GM23338 (cell line): ENCODE data around the gene SERF2. TPM values are rescaled to one million over a fixed set of nuclear protein-coding genes. Genes with fewer than 3 reads are reported as not detected.

Experiments
- ATAC-seq: fragments of 200-7000 bp; cut with Tn5 transposase; 3 replicates; pipeline ENCODE4 v1.9.1; 2020
- DNase-seq: peaks from one replicate; pipeline ENCODE4 v3.0.0-alpha.2; 2015; ENCODE audit warnings: low spot score
- H2AFZ ChIP-seq: fragments of 200-600 bp; sonication (generic); 2 replicates; pipeline ENCODE4 v1.8.0; 2016; ENCODE audit warnings: antibody characterized with exemption, mild to moderate bottlenecking, moderate library complexity
- H3F3A ChIP-seq: fragments of 200-600 bp; sonication (generic); replicated peaks from 2 replicates; pipeline ENCODE4 v1.8.0; 2017; ENCODE audit warnings: antibody characterized with exemption, mixed run types, low read depth
- H3K27ac ChIP-seq: fragments of 200-600 bp; sonication (generic); 2 replicates; pipeline ENCODE4 v1.6.1; 2016; ENCODE audit warnings: low read depth
- H3K27me3 ChIP-seq: fragments of 200-600 bp; sonication (generic); 2 replicates; pipeline ENCODE4 v1.8.0; 2016; ENCODE audit warnings: mild to moderate bottlenecking, mixed run types, moderate library complexity; ENCODE audit not compliant: insufficient read depth
- H3K36me3 ChIP-seq: fragments of 200-600 bp; sonication (generic); 2 replicates; pipeline ENCODE4 v1.8.0; 2016; ENCODE audit warnings: mild to moderate bottlenecking; ENCODE audit not compliant: insufficient read depth
- H3K4me1 ChIP-seq: fragments of 200-600 bp; sonication (generic); 2 replicates; pipeline ENCODE4 v1.8.0; 2016; ENCODE audit warnings: mild to moderate bottlenecking, moderate library complexity; ENCODE audit not compliant: insufficient read depth
- H3K4me2 ChIP-seq: fragments of 200-600 bp; sonication (generic); 2 replicates; pipeline ENCODE4 v1.7.1; 2017; ENCODE audit warnings: mixed run types
- H3K4me3 ChIP-seq: fragments of 200-600 bp; sonication (generic); 2 replicates; pipeline ENCODE4 v1.6.1; 2016; ENCODE audit warnings: mixed run types
- H3K79me2 ChIP-seq: fragments of 200-600 bp; sonication (generic); replicated peaks from 2 replicates; pipeline ENCODE4 v1.8.0; 2017; ENCODE audit warnings: mild to moderate bottlenecking; ENCODE audit not compliant: insufficient read depth
- H3K9me2 ChIP-seq: fragments of 200-600 bp; sonication (generic); 2 replicates; pipeline ENCODE4 v1.8.0; 2017; ENCODE audit not compliant: insufficient read depth
- H4K20me1 ChIP-seq: fragments of 200-600 bp; sonication (generic); replicated peaks from 2 replicates; pipeline ENCODE4 v1.8.0; 2017; ENCODE audit warnings: mild to moderate bottlenecking; ENCODE audit not compliant: insufficient read depth
- H3K27ac Mint-ChIP-seq: 2 replicates; pipeline ENCODE4 v1.8.0; 2020; ENCODE audit warnings: inconsistent platforms, mild to moderate bottlenecking, moderate library complexity, mixed read lengths
- H3K27me3 Mint-ChIP-seq: 3 replicates; pipeline ENCODE4 v1.8.0; 2022; ENCODE audit warnings: low read depth, mild to moderate bottlenecking, moderate library complexity, mixed read lengths, inconsistent platforms; ENCODE audit not compliant: insufficient read depth, poor library complexity
- H3K36me3 Mint-ChIP-seq: 3 replicates; pipeline ENCODE4 v1.8.0; 2021; ENCODE audit warnings: low read depth, mild to moderate bottlenecking, inconsistent platforms, moderate library complexity, mixed read lengths
- H3K4me1 Mint-ChIP-seq: 3 replicates; pipeline ENCODE4 v1.8.0; 2020; ENCODE audit warnings: mild to moderate bottlenecking, inconsistent platforms, mixed read lengths
- H3K4me3 Mint-ChIP-seq: 3 replicates; pipeline ENCODE4 v1.8.0; 2021; ENCODE audit warnings: moderate library complexity, mild to moderate bottlenecking, inconsistent platforms, mixed read lengths
- H3K9me3 Mint-ChIP-seq: 3 replicates; pipeline ENCODE4 v1.8.0; 2020; ENCODE audit warnings: moderate library complexity, mild to moderate bottlenecking, inconsistent platforms, mixed read lengths
- EZH2 ChIP-seq: fragments of 200-600 bp; sonication (generic); IDR thresholded peaks from one replicate; pipeline ENCODE4 v1.8.0; 2017; ENCODE audit warnings: antibody characterized with exemption, mild to moderate bottlenecking, low read depth; ENCODE audit not compliant: unreplicated experiment
- NANOG ChIP-seq: IDR thresholded peaks from 2 replicates; pipeline ENCODE4 v1.6.1; 2016; ENCODE audit warnings: antibody characterized with exemption, borderline replicate concordance
- POLR2AphosphoS5 ChIP-seq: IDR thresholded peaks from 2 replicates; pipeline ENCODE4 v1.6.1; 2016; ENCODE audit warnings: antibody characterized with exemption, low read depth
- ZNF114 ChIP-seq: fragments of 250-450 bp; sonication (Bioruptor Pico); IDR thresholded peaks from 2 replicates; pipeline ENCODE4 v1.5.0; 2020; ENCODE audit warnings: mild to moderate bottlenecking, moderate library complexity
- ZNF331 ChIP-seq: fragments of 250-450 bp; sonication (Bioruptor Pico); IDR thresholded peaks from 2 replicates; pipeline ENCODE4 v1.5.0; 2020; ENCODE audit warnings: low read depth, mild to moderate bottlenecking, moderate library complexity
- polyA plus RNA-seq: library from polyadenylated mRNA; unstranded; fragments of >200 nt; fragmentation: Nextera tagmentation; extraction: Ambion mirVana; gene quantifications from 2 replicates; pipeline ENCODE4 v1.2.1, GENCODE V29; 2016
- total RNA-seq: library from RNA; depleted of rRNA; stranded (reverse); fragments of >200 nt; shearing (Covaris generic); gene quantifications from 2 replicates; pipeline ENCODE4 v1.2.3, GENCODE V29; 2014
- TF ChIP-seq, protein P1 (sequence below): IDR thresholded peaks from one replicate; pipeline ENCODE4 v1.6.1; 2018; ENCODE audit warnings: antibody characterized with exemption; ENCODE audit not compliant: unreplicated experiment
- TF ChIP-seq, protein P2 (sequence below): IDR thresholded peaks from 2 replicates; pipeline ENCODE4 v1.6.1; 2016; ENCODE audit warnings: antibody characterized with exemption
- TF ChIP-seq, protein P3 (sequence below): fragments of 250-450 bp; sonication (Bioruptor Pico); IDR thresholded peaks from 2 replicates; pipeline ENCODE4 v1.5.0; 2020; ENCODE audit warnings: mild to moderate bottlenecking, moderate library complexity
- TF ChIP-seq, protein P4 (sequence below), 2 experiments: fragments of 200-600 bp in 1 of 2; sonication (generic) in 1 of 2; conservative IDR thresholded peaks; 2 replicates each; pipeline versions ENCODE4 v1.5.1 to v1.6.1; 2016 to 2017; ENCODE audit warnings: antibody characterized with exemption in 2 of 2, low read depth in 2 of 2, mild to moderate bottlenecking in 2 of 2, moderate library complexity in 1 of 2

SERF2 gene
- total and polyA plus RNA-seq, 2 experiments from 2014 or later, result 460 to 2,602 TPM

DNA sequence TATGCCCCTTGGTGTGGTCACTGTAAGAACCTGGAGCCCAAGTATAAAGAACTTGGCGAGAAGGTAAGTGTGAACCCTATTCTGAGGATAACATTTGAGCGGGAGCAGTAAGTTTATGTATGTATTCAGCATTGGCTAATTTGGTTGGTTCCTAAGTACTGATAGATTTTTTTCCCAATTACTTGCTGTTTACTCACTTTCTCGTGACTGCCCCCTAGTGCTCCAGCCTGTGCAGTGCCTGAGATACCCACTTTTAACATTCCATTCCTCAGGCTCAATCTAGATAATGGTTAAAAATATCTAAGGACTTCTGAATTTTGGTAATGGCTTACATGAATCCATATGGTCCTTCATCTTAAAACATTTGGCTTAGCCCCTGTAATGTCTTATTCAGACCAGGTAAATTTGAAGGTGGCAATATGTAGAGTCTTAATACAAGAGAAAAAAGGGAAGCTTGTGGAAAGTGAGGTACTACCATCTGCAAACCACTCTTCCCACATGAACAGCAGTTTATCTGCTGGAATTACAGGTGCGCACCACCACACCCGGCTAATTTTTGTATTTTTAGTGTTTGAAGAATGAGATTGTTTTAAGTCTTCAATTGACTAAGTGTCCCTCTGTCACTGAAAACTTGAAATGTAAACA is 22.4 kb upstream of the SERF2 start:
- no peak overlapping the region for H3K4me3 Mint-ChIP-seq
- H2AFZ ChIP-seq, result no peak overlapping the region
- H3K27me3 ChIP-seq, result no peaks in the 10 kb centered on the region
- no peak overlapping the region for H3K27ac ChIP-seq
- H3K36me3 ChIP-seq, result peaks cover 76% of the 10 kb centered on the region
- peaks cover 3% of the 10 kb centered on the region for H3K27me3 Mint-ChIP-seq
- H3K79me2 ChIP-seq, result no peaks in the 10 kb centered on the region
- H3F3A ChIP-seq, result peaks cover 66% of the 10 kb centered on the region
- no peaks in the 10 kb centered on the region for H3K9me3 Mint-ChIP-seq
- peaks cover under 1% of the 10 kb centered on the region for H3K4me1 ChIP-seq
- H4K20me1 ChIP-seq, result peaks cover 41% of the 10 kb centered on the region
- DNase-seq (peak; percentile 90), ATAC-seq (peak; percentile 86)
- H3K27ac Mint-ChIP-seq, result no peak overlapping the region
- peaks cover 92% of the 10 kb centered on the region for H3K36me3 Mint-ChIP-seq
- H3K9me2 ChIP-seq, result no peaks in the 10 kb centered on the region
- TF ChIP-seq, protein P1, sequence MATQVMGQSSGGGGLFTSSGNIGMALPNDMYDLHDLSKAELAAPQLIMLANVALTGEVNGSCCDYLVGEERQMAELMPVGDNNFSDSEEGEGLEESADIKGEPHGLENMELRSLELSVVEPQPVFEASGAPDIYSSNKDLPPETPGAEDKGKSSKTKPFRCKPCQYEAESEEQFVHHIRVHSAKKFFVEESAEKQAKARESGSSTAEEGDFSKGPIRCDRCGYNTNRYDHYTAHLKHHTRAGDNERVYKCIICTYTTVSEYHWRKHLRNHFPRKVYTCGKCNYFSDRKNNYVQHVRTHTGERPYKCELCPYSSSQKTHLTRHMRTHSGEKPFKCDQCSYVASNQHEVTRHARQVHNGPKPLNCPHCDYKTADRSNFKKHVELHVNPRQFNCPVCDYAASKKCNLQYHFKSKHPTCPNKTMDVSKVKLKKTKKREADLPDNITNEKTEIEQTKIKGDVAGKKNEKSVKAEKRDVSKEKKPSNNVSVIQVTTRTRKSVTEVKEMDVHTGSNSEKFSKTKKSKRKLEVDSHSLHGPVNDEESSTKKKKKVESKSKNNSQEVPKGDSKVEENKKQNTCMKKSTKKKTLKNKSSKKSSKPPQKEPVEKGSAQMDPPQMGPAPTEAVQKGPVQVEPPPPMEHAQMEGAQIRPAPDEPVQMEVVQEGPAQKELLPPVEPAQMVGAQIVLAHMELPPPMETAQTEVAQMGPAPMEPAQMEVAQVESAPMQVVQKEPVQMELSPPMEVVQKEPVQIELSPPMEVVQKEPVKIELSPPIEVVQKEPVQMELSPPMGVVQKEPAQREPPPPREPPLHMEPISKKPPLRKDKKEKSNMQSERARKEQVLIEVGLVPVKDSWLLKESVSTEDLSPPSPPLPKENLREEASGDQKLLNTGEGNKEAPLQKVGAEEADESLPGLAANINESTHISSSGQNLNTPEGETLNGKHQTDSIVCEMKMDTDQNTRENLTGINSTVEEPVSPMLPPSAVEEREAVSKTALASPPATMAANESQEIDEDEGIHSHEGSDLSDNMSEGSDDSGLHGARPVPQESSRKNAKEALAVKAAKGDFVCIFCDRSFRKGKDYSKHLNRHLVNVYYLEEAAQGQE, result no peak
- TF ChIP-seq NANOG, result no peak
- TF ChIP-seq POLR2AphosphoS5, result no peak
- TF ChIP-seq, protein P2, sequence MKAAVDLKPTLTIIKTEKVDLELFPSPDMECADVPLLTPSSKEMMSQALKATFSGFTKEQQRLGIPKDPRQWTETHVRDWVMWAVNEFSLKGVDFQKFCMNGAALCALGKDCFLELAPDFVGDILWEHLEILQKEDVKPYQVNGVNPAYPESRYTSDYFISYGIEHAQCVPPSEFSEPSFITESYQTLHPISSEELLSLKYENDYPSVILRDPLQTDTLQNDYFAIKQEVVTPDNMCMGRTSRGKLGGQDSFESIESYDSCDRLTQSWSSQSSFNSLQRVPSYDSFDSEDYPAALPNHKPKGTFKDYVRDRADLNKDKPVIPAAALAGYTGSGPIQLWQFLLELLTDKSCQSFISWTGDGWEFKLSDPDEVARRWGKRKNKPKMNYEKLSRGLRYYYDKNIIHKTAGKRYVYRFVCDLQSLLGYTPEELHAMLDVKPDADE, result no peak
- TF ChIP-seq, protein P3, sequence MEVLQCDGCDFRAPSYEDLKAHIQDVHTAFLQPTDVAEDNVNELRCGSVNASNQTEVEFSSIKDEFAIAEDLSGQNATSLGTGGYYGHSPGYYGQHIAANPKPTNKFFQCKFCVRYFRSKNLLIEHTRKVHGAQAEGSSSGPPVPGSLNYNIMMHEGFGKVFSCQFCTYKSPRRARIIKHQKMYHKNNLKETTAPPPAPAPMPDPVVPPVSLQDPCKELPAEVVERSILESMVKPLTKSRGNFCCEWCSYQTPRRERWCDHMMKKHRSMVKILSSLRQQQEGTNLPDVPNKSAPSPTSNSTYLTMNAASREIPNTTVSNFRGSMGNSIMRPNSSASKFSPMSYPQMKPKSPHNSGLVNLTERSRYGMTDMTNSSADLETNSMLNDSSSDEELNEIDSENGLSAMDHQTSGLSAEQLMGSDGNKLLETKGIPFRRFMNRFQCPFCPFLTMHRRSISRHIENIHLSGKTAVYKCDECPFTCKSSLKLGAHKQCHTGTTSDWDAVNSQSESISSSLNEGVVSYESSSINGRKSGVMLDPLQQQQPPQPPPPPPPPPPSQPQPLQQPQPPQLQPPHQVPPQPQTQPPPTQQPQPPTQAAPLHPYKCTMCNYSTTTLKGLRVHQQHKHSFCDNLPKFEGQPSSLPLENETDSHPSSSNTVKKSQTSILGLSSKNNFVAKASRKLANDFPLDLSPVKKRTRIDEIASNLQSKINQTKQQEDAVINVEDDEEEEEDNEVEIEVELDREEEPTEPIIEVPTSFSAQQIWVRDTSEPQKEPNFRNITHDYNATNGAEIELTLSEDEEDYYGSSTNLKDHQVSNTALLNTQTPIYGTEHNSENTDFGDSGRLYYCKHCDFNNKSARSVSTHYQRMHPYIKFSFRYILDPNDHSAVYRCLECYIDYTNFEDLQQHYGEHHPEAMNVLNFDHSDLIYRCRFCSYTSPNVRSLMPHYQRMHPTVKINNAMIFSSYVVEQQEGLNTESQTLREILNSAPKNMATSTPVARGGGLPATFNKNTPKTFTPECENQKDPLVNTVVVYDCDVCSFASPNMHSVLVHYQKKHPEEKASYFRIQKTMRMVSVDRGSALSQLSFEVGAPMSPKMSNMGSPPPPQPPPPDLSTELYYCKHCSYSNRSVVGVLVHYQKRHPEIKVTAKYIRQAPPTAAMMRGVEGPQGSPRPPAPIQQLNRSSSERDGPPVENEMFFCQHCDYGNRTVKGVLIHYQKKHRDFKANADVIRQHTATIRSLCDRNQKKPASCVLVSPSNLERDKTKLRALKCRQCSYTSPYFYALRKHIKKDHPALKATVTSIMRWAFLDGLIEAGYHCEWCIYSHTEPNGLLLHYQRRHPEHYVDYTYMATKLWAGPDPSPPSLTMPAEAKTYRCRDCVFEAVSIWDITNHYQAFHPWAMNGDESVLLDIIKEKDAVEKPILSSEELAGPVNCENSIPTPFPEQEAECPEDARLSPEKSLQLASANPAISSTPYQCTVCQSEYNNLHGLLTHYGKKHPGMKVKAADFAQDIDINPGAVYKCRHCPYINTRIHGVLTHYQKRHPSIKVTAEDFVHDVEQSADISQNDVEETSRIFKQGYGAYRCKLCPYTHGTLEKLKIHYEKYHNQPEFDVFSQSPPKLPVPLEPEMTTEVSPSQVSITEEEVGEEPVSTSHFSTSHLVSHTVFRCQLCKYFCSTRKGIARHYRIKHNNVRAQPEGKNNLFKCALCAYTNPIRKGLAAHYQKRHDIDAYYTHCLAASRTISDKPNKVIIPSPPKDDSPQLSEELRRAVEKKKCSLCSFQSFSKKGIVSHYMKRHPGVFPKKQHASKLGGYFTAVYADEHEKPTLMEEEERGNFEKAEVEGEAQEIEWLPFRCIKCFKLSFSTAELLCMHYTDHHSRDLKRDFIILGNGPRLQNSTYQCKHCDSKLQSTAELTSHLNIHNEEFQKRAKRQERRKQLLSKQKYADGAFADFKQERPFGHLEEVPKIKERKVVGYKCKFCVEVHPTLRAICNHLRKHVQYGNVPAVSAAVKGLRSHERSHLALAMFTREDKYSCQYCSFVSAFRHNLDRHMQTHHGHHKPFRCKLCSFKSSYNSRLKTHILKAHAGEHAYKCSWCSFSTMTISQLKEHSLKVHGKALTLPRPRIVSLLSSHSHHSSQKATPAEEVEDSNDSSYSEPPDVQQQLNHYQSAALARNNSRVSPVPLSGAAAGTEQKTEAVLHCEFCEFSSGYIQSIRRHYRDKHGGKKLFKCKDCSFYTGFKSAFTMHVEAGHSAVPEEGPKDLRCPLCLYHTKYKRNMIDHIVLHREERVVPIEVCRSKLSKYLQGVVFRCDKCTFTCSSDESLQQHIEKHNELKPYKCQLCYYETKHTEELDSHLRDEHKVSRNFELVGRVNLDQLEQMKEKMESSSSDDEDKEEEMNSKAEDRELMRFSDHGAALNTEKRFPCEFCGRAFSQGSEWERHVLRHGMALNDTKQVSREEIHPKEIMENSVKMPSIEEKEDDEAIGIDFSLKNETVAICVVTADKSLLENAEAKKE (CRISPR knock-in tag), result no peak
- TF ChIP-seq, protein P4, sequence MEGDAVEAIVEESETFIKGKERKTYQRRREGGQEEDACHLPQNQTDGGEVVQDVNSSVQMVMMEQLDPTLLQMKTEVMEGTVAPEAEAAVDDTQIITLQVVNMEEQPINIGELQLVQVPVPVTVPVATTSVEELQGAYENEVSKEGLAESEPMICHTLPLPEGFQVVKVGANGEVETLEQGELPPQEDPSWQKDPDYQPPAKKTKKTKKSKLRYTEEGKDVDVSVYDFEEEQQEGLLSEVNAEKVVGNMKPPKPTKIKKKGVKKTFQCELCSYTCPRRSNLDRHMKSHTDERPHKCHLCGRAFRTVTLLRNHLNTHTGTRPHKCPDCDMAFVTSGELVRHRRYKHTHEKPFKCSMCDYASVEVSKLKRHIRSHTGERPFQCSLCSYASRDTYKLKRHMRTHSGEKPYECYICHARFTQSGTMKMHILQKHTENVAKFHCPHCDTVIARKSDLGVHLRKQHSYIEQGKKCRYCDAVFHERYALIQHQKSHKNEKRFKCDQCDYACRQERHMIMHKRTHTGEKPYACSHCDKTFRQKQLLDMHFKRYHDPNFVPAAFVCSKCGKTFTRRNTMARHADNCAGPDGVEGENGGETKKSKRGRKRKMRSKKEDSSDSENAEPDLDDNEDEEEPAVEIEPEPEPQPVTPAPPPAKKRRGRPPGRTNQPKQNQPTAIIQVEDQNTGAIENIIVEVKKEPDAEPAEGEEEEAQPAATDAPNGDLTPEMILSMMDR (conservative IDR thresholded peaks at IDR 0.05; ENCODE audit: low read depth in 2 of 2), result peak; percentile 73 to 94
- no peak for TF ChIP-seq ZNF114
- TF ChIP-seq ZNF331 (CRISPR knock-in tag), result no peak
- no peak for TF ChIP-seq EZH2
- peaks cover 5% of the 10 kb centered on the region; the same call in 2 of the 3 replicates for H3K4me1 Mint-ChIP-seq
- no peak overlapping the region for H3K4me2 ChIP-seq
- no peak overlapping the region for H3K4me3 ChIP-seq
